Neural progenitor cell (in vitro differentiated cells): ENCODE results near the gene WRAP73.

Source experiments
- CTCF ChIP-seq: fragments of 200-600 bp; sonication (generic); IDR thresholded peaks from 2 replicates; pipeline ENCODE4 v1.5.1; 2017; ENCODE audit warnings: antibody characterized with exemption, mild to moderate bottlenecking
- EZH2 ChIP-seq: fragments of 200-600 bp; sonication (generic); IDR thresholded peaks from 2 replicates; pipeline ENCODE4 v1.6.1; 2017; ENCODE audit warnings: antibody characterized with exemption, mild to moderate bottlenecking, moderate library complexity
- EZH2phosphoT487 ChIP-seq: fragments of 200-600 bp; sonication (generic); IDR thresholded peaks from 2 replicates; pipeline ENCODE4 v1.6.1; 2017; ENCODE audit warnings: antibody characterized with exemption

GRCh38 chr1:3614755-3615742 lies 34.9 kb downstream of the WRAP73 start:
- TF ChIP-seq CTCF (peak; percentile 81), EZH2phosphoT487 (no peak), EZH2 (no peak)
